ENCODE data around the gene ELL3. TPM values are rescaled to one million over a fixed set of nuclear protein-coding genes. Genes with fewer than 3 reads are reported as not detected.
A peak's percentile ranks its signal among the peaks of the same experiment; 100 is the strongest.
"Not testable (repeated sequence)": the region's sequence is repeated elsewhere in the genome, so short reads cannot be mapped to it uniquely, and the experiment has no call there.

The ELL3 gene
- total RNA-seq (2021) (1.7 and 3.0 TPM in 2 replicates), Bru-seq, nascent RNA (percentile 21 among the genes with signal in this experiment), BruChase-seq, experiment 1, labeled RNA remaining after a 2-hour chase (percentile 42 among the genes with signal in this experiment), BruChase-seq, experiment 2, labeled RNA remaining after a 6-hour chase (percentile 36 among the genes with signal in this experiment)
- long read RNA-seq, transcript ELL3-201 (11 exons, 2,352 nt) = major isoform, 8 of 15 reads
- long read RNA-seq, partial matches to known transcripts = 1 of 15 reads
- long read RNA-seq, other reads (novel, unspliced or antisense) = 4 of 15 reads

- no peak for TF ChIP-seq CTCF (conservative IDR thresholded peaks at IDR 0.05; ENCODE audit: low read depth, low read length)
- TF ChIP-seq EZH2 (IDR thresholded peaks at IDR 0.05; ENCODE audit: borderline replicate concordance, low read depth, low read length, poor library complexity, severe bottlenecking) = no peak
- H3K27me3 ChIP-seq (replicated peaks; ENCODE audit: insufficient read depth, low read depth, low read length, poor library complexity) = no peaks in the 10 kb centered on the region
- no TSS peak for BruUV-seq (replicated peaks)
- no peaks in the 10 kb centered on the region for H3K9me3 ChIP-seq (ENCODE audit: low read depth, low read length, poor library complexity, severe bottlenecking)
- peaks cover 11% of the 10 kb centered on the region for H3K4me1 ChIP-seq (ENCODE audit: insufficient read depth, low read length, poor library complexity, severe bottlenecking)
- CTCF ChIA-PET = interaction anchor here (0.5 to 1.1 kb wide), 3 partner anchors 9 to 12 kb away, joined by 3 to 7 read pairs (median 4); no protein-coding TSS in a partner anchor
- H3K4me3 ChIP-seq (ENCODE audit: low read depth, low read length, poor library complexity, severe bottlenecking) = peak within 1 kb of the TSS; percentile 75
- intact Hi-C loops (cut with micrococcal nuclease; ENCODE audit: unreplicated experiment) = no loop called here
- H3K27ac ChIP-seq (ENCODE audit: low read depth, low read length, poor library complexity, severe bottlenecking) = peak within 1 kb of the TSS; percentile 86
- DNase-seq (ENCODE audit: low spot score) = peak; percentile 87
- peaks cover 16% of the 10 kb centered on the region for H3K36me3 ChIP-seq (ENCODE audit: insufficient read depth, low read length, poor library complexity, severe bottlenecking)
- POLR2A ChIA-PET (ENCODE audit: low non-redundant PET) = no interaction called here
These were observed at the start of gene ELL3 for GRCh38 chr15:43776718-43777266. TSS of gene ELL3 (minus strand) at chr15:43776966. CDS start at chr15:43776901, 65 bp downstream.

GRCh38 chr15:43826029-43826507, 49.3 kb upstream of the ELL3 start:
- no peak for DNase-seq (ENCODE audit: low spot score)
- ChIA-PET CTCF (no interaction called here), POLR2A (ENCODE audit: low non-redundant PET) (no interaction called here)
- Histone ChIP-seq H3K27ac (ENCODE audit: low read depth, low read length, poor library complexity, severe bottlenecking) (peak overlapping the region; percentile 92), H3K4me3 (ENCODE audit: low read depth, low read length, poor library complexity, severe bottlenecking) (peak overlapping the region; percentile 72), H3K9me3 (ENCODE audit: low read depth, low read length, poor library complexity, severe bottlenecking) (no peaks in the 10 kb centered on the region), H3K36me3 (ENCODE audit: insufficient read depth, low read length, poor library complexity, severe bottlenecking) (peaks cover 21% of the 10 kb centered on the region), H3K4me1 (ENCODE audit: insufficient read depth, low read length, poor library complexity, severe bottlenecking) (peaks cover 7% of the 10 kb centered on the region), H3K27me3 (replicated peaks; ENCODE audit: insufficient read depth, low read depth, low read length, poor library complexity) (no peaks in the 10 kb centered on the region)
- BruUV-seq (replicated peaks) = no TSS peak
- TF ChIP-seq EZH2 (IDR thresholded peaks at IDR 0.05; ENCODE audit: borderline replicate concordance, low read depth, low read length, poor library complexity, severe bottlenecking) = no peak
- TF ChIP-seq CTCF (conservative IDR thresholded peaks at IDR 0.05; ENCODE audit: low read depth, low read length) = no peak
- intact Hi-C loops (cut with micrococcal nuclease; ENCODE audit: unreplicated experiment) = no loop called here

GRCh38 chr15:43825305-43825704, 48.5 kb upstream of the ELL3 start:
- CTCF ChIA-PET = interaction anchor here (1.3 kb wide), 1 partner anchor 25 kb away, joined by 3 read pairs; the partner anchor contains the start of genes HYPK and SERINC4
- POLR2A ChIA-PET (ENCODE audit: low non-redundant PET); H3K27ac ChIP-seq (ENCODE audit: low read depth, low read length, poor library complexity, severe bottlenecking); H3K4me1 ChIP-seq (ENCODE audit: insufficient read depth, low read length, poor library complexity, severe bottlenecking); H3K9me3 ChIP-seq (ENCODE audit: low read depth, low read length, poor library complexity, severe bottlenecking); H3K27me3 ChIP-seq (replicated peaks; ENCODE audit: insufficient read depth, low read depth, low read length, poor library complexity); DNase-seq (ENCODE audit: low spot score); intact Hi-C loops (cut with micrococcal nuclease; ENCODE audit: unreplicated experiment); H3K4me3 ChIP-seq (ENCODE audit: low read depth, low read length, poor library complexity, severe bottlenecking); BruUV-seq (replicated peaks): not testable (repeated sequence)
- H3K36me3 ChIP-seq (ENCODE audit: insufficient read depth, low read length, poor library complexity, severe bottlenecking) = peaks cover 18% of the 10 kb centered on the region

Data from A673 (cell line).